GM12801 (cell line): ENCODE measurements around the gene GRK5.

ENCODE experiments used
- TF ChIP-seq, protein P1 (sequence below): IDR thresholded peaks from one replicate; pipeline ENCODE4 v1.5.1; 2011; ENCODE audit warnings: control low read depth; ENCODE audit not compliant: insufficient read length; ENCODE audit errors: extremely low read depth

GRK5 gene

GRCh38 chr10:119408072-119408471 is 200.7 kb downstream of the GRK5 start:
- TF ChIP-seq, protein P1, sequence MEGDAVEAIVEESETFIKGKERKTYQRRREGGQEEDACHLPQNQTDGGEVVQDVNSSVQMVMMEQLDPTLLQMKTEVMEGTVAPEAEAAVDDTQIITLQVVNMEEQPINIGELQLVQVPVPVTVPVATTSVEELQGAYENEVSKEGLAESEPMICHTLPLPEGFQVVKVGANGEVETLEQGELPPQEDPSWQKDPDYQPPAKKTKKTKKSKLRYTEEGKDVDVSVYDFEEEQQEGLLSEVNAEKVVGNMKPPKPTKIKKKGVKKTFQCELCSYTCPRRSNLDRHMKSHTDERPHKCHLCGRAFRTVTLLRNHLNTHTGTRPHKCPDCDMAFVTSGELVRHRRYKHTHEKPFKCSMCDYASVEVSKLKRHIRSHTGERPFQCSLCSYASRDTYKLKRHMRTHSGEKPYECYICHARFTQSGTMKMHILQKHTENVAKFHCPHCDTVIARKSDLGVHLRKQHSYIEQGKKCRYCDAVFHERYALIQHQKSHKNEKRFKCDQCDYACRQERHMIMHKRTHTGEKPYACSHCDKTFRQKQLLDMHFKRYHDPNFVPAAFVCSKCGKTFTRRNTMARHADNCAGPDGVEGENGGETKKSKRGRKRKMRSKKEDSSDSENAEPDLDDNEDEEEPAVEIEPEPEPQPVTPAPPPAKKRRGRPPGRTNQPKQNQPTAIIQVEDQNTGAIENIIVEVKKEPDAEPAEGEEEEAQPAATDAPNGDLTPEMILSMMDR = no peak

DNA sequence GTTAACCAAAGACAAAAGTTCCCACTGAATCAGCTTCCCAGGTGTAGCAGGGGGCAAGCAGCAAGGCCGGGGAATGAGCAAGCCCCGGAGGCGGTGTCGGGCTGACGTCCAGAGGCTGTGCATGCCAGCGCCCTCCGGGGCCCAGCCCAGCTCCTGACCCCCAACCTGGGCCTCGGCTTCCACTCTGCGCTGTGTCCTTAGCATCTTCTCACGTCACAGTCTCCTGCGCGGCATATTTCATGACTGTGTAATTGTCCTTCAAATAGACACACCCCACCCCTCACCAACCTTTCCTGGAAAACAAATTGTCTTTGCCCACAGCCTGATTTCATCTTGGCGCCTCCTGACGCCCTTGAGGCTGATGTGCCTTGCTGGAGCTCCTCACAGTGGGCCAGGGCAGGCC is 201.6 kb downstream of the GRK5 start:
- TF ChIP-seq, protein P1 = no peak

DNA sequence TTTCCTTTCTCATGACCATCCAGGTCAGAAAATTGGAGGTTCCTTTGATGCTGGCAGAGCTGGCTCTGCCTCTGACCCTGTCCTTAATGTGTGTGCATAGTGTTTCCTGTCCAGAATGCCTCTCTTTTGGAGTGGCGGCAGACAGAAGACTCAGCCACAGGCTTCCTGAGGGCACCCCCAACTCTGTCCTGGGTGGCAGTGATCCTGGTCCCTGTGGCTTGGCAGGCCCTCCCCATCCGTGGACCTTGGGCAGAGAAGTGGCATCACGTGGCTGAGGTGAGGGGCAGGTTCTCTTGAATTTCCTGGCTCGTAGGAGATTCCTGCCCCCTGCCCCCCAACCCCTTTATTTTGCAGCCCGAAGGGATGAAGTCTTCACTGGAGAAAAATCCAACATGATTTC is 202.0 kb downstream of the GRK5 start:
- TF ChIP-seq, protein P1 = no peak

- TF ChIP-seq, protein P1 = no peak
Measured at GRCh38 chr10:119409906-119410305, 202.5 kb downstream of the GRK5 start.

- TF ChIP-seq, protein P1 = no peak
Measured at GRCh38 chr10:119410361-119411116, 203.2 kb downstream of the GRK5 start.

- TF ChIP-seq, protein P1 = no peak
Measured at GRCh38 chr10:119412244-119413092, 205.1 kb downstream of the GRK5 start.

DNA sequence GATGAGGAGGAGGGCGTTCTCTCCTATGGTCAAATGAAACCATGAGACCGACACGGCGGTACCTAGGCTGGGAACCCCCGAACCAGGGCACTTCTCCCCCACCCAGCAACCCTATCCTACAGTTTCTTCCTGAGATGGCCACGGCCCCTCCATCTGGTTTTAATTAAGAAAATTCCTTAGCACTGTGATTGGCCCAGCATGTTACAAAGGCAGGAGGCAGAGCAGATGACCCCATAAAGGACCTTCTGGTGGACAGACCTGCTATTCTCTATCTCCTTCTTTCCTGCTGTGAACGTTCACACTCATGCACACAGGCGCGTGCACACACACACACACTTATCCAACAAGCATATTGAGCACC is 205.7 kb downstream of the GRK5 start:
- TF ChIP-seq, protein P1 = no peak
